Measurements from ENCODE around the gene TGFBR3L. TPM values are rescaled to one million over a fixed set of nuclear protein-coding genes. Genes with fewer than 3 reads are reported as not detected.
A peak's percentile ranks its signal among the peaks of the same experiment; 100 is the strongest.

The TGFBR3L gene
- total RNA-seq, 4 donors from 2014 or later: 2.2 to 8.3 (median 6.1) TPM

- no peaks in the 10 kb centered on the region for H3K9me3 ChIP-seq
- no peak for TF ChIP-seq CTCF (IDR thresholded peaks at IDR 0.05)
- no peak for TF ChIP-seq POLR2AphosphoS5 (IDR thresholded peaks at IDR 0.05)
- no peak for TF ChIP-seq POLR2A (IDR thresholded peaks at IDR 0.05; ENCODE audit: low read depth)
- no peak for TF ChIP-seq EP300 (IDR thresholded peaks at IDR 0.05)
- peaks cover 37 to 50% (median 47%) of the 10 kb centered on the region in 4 donors for H3K36me3 ChIP-seq
- H3K4me1 ChIP-seq: peaks cover 27 to 44% (median 34%) of the 10 kb centered on the region in 4 donors
- intact Hi-C loops (cut with DNase I): no loop called here
- DNase-seq (ENCODE audit: extremely low spot score): no peak
- WGBS: 82% methylated on average over 10 of the region's 10 CpGs
- H3K27me3 ChIP-seq: peaks cover 11 to 47% (median 26%) of the 10 kb centered on the region in 4 donors
- no peak overlapping the region for H3K4me3 ChIP-seq
- no peak overlapping the region for H3K27ac ChIP-seq (replicated peaks in 1 of 4)
These were observed 978 bp upstream of the TGFBR3L start for GRCh38 chr19:7913652-7914051.

- Histone ChIP-seq H3K4me3 (no peak overlapping the region), H3K4me1 (peaks cover 27 to 44% (median 37%) of the 10 kb centered on the region in 4 donors), H3K27ac (replicated peaks in 1 of 4) (no peak overlapping the region), H3K27me3 (peaks cover 11 to 51% (median 28%) of the 10 kb centered on the region in 4 donors), H3K36me3 (peaks cover 37 to 45% (median 43%) of the 10 kb centered on the region in 4 donors), H3K9me3 (no peaks in the 10 kb centered on the region)
- TF ChIP-seq POLR2AphosphoS5 (IDR thresholded peaks at IDR 0.05): no peak
- 57% methylated on average over 11 of the region's 12 CpGs for WGBS
- intact Hi-C loops (cut with DNase I): no loop called here
- DNase-seq (ENCODE audit: extremely low spot score): no peak
These were observed 531 bp upstream of the TGFBR3L start for GRCh38 chr19:7914099-7914498.

- intact Hi-C loops (cut with DNase I): no loop called here
- peak overlapping the region; percentile 46 to 62 (median 54) for H3K4me3 ChIP-seq
- no peaks in the 10 kb centered on the region for H3K9me3 ChIP-seq
- peaks cover 25 to 31% (median 29%) of the 10 kb centered on the region in 4 donors for H3K36me3 ChIP-seq
- WGBS: 55% methylated on average over 16 of the region's 24 CpGs
- TF ChIP-seq POLR2A (IDR thresholded peaks at IDR 0.05; ENCODE audit: low read depth) (no peak), EP300 (IDR thresholded peaks at IDR 0.05) (no peak), POLR2AphosphoS5 (IDR thresholded peaks at IDR 0.05) (peak in 1 of 2 donors; percentile 19)
- H3K4me1 ChIP-seq: peaks cover 24 to 51% (median 47%) of the 10 kb centered on the region in 4 donors
- peaks cover 11 to 59% (median 28%) of the 10 kb centered on the region in 4 donors for H3K27me3 ChIP-seq
- H3K27ac ChIP-seq (replicated peaks in 1 of 4): no peak overlapping the region
- DNase-seq (ENCODE audit: extremely low spot score): no peak
These were observed 846 bp downstream of the TGFBR3L start for GRCh38 chr19:7915250-7916102.

GRCh38 chr19:7916103-7916954, 1.7 kb downstream of the TGFBR3L start:
- no peak for DNase-seq (ENCODE audit: extremely low spot score)
- peak overlapping the region; percentile 46 to 62 (median 54) for H3K4me3 ChIP-seq
- no peaks in the 10 kb centered on the region for H3K9me3 ChIP-seq
- H3K4me1 ChIP-seq: peaks cover 28 to 56% (median 52%) of the 10 kb centered on the region in 4 donors
- H3K36me3 ChIP-seq: peaks cover 16 to 23% (median 21%) of the 10 kb centered on the region in 4 donors
- TF ChIP-seq POLR2AphosphoS5 (IDR thresholded peaks at IDR 0.05) (no peak), POLR2A (IDR thresholded peaks at IDR 0.05; ENCODE audit: low read depth) (no peak), CTCF (IDR thresholded peaks at IDR 0.05) (no peak), EP300 (IDR thresholded peaks at IDR 0.05) (no peak)
- peaks cover 11 to 59% (median 28%) of the 10 kb centered on the region in 4 donors for H3K27me3 ChIP-seq
- intact Hi-C loops (cut with DNase I): no loop called here
- H3K27ac ChIP-seq (replicated peaks in 1 of 4): peak overlapping the region; percentile 69 to 96 (median 89)
- WGBS: 2% methylated on average over 18 of the region's 104 CpGs

DNA sequence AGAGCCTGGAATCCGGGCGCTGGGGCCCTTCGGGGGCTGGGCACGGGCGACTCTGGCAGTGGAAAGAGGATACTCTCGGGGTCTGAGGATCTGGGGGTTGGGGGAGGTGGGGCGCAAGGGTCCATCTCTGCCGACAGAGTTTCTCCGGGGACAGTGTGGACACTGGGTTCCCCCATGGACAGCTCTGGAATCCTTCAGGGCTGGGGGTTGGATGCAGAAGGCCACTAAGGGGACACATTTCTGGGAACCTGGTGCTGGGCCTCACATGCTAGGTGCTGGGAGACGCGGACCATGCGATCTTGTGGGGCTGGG, 2.3 kb downstream of the TGFBR3L start:
- peaks cover 11 to 20% (median 18%) of the 10 kb centered on the region in 4 donors for H3K36me3 ChIP-seq
- no peak for TF ChIP-seq CTCF (IDR thresholded peaks at IDR 0.05)
- TF ChIP-seq POLR2A (IDR thresholded peaks at IDR 0.05; ENCODE audit: low read depth): no peak
- TF ChIP-seq POLR2AphosphoS5 (IDR thresholded peaks at IDR 0.05): no peak
- TF ChIP-seq EP300 (IDR thresholded peaks at IDR 0.05): no peak
- peak overlapping the region; percentile 46 to 62 (median 54) for H3K4me3 ChIP-seq
- 20% methylated on average over 2 of the region's 12 CpGs for WGBS
- peaks cover 34 to 62% (median 58%) of the 10 kb centered on the region in 4 donors for H3K4me1 ChIP-seq
- DNase-seq (ENCODE audit: extremely low spot score): no peak
- intact Hi-C loops (cut with DNase I): no loop called here
- H3K9me3 ChIP-seq: no peaks in the 10 kb centered on the region
- H3K27ac ChIP-seq (replicated peaks in 1 of 4): peak overlapping the region; percentile 69 to 96 (median 89)
- peaks cover 11 to 59% (median 28%) of the 10 kb centered on the region in 4 donors for H3K27me3 ChIP-seq

Data from esophagus muscularis mucosa (tissue), 4 donors.